Upper lobe of left lung (tissue), 6 donors: ENCODE data around the gene MT3. TPM values are rescaled to one million over a fixed set of nuclear protein-coding genes. Genes with fewer than 3 reads are reported as not detected.

Source experiments
- ATAC-seq, 2 donors: fragments of 200-7000 bp; cut with Tn5 transposase; one replicate each; pipeline ENCODE4 v1.9.1; 2022; ENCODE audit warnings: mild to moderate bottlenecking in 2 of 2, moderate library complexity in 2 of 2; ENCODE audit not compliant: low FRiP score in 2 of 2
- DNase-seq, 2 donors: peaks; one replicate each; pipeline ENCODE4 v3.0.0-alpha.2; 2019 to 2020
- H3K27ac ChIP-seq, 4 donors: fragments of 200-600 bp; sonication (generic); one replicate each; pipeline ENCODE4 v1.5.1; 2016 to 2019
- H3K27me3 ChIP-seq, 4 donors: fragments of 200-600 bp; sonication (generic); one replicate each; pipeline ENCODE4 v1.5.1; 2017 to 2019
- H3K36me3 ChIP-seq, 4 donors: fragments of 200-600 bp; sonication (generic); one replicate each; pipeline ENCODE4 v1.5.1; 2016 to 2019
- H3K4me1 ChIP-seq, 4 donors: fragments of 200-600 bp; sonication (generic); one replicate each; pipeline ENCODE4 v1.5.1; 2018 to 2019
- H3K4me3 ChIP-seq, 4 donors: fragments of 200-600 bp; sonication (generic); one replicate each; pipeline ENCODE4 v1.5.1; 2017 to 2019; ENCODE audit warnings: mild to moderate bottlenecking in 2 of 4, moderate library complexity in 1 of 4
- H3K9me3 ChIP-seq, 4 donors: fragments of 200-600 bp; sonication (generic); one replicate each; pipeline ENCODE4 v1.5.1; 2018 to 2019
- CTCF ChIP-seq, 6 experiments: fragments of 450-650 bp in 4 of 6; fragments of 200-600 bp in 2 of 6; sonication (generic) in 2 of 6; IDR thresholded peaks; one replicate each; pipeline ENCODE4 v1.5.1; 2016 to 2019; ENCODE audit warnings: antibody characterized with exemption in 6 of 6
- EP300 ChIP-seq, 4 donors: sonication (generic); formaldehyde crosslinking; IDR thresholded peaks; one replicate each; pipeline ENCODE4 v1.5.1; 2017; ENCODE audit warnings: antibody characterized with exemption in 4 of 4, control low read depth in 2 of 4
- POLR2A ChIP-seq, 4 donors: fragments of 450-650 bp; IDR thresholded peaks; one replicate each; pipeline ENCODE4 v1.5.1; 2016 to 2017; ENCODE audit warnings: antibody characterized with exemption in 4 of 4, mild to moderate bottlenecking in 2 of 4
- POLR2AphosphoS5 ChIP-seq, 2 donors: sonication (generic); formaldehyde crosslinking; IDR thresholded peaks; one replicate each; pipeline ENCODE4 v1.5.1; 2017; ENCODE audit warnings: antibody characterized with exemption in 2 of 2
- WGBS, 2 donors: methylation state at CpG; one replicate each; pipeline ENCODE4 v1.1.5; 2017 to 2018; 5-methylcytosine and 5-hydroxymethylcytosine counted together
- total RNA-seq, 6 donors: library from RNA; depleted of rRNA in 4 of 6; stranded (reverse); fragments of >200 nt in 4 of 6; gene quantifications; one replicate each; pipeline versions ENCODE4 v1.1.0 to v1.2.1, GENCODE V29; 2016 to 2021
- donor health status: DM: no; HTN: no; CAD: no; lungs with moderate emphysema.
- donor health status: DM: no; HTN: yes; CAD: no; lungs with severe emphysema.

Gene MT3
- total RNA-seq, 6 donors from 2014 or later = 1.4 to 1.5 TPM; not detected in 4

DNA sequence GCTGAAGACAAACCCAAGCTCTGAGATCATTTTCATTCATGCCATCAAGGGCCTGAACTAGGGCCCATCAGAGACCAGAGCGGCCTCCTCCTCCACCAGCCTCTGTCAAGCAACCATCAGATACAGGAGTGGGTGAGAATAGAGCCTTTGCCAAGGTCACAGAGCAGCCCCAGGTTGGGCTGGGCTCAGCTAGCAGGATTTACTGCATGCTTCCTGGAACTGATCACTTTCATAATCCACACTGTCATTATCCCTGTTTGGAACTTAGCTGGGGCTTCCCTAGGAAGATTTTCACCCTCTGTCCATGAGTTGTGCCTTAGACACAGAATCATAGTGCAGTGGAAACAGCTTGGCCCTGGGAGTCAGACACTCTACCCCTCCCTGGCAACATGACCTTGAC, 19.4 kb upstream of the MT3 start:
- 100% methylated on average over 1 of the region's 1 CpG for WGBS, 2 donors
- Histone ChIP-seq H3K27ac (no peak overlapping the region), H3K9me3 (no peaks in the 10 kb centered on the region), H3K36me3 (no peaks in the 10 kb centered on the region), H3K4me3 (no peak overlapping the region), H3K27me3 (no peaks in the 10 kb centered on the region), H3K4me1 (no peaks in the 10 kb centered on the region)
- no peak for TF ChIP-seq CTCF (IDR thresholded peaks at IDR 0.05)
- ATAC-seq = no peak
- no peak for DNase-seq

DNA sequence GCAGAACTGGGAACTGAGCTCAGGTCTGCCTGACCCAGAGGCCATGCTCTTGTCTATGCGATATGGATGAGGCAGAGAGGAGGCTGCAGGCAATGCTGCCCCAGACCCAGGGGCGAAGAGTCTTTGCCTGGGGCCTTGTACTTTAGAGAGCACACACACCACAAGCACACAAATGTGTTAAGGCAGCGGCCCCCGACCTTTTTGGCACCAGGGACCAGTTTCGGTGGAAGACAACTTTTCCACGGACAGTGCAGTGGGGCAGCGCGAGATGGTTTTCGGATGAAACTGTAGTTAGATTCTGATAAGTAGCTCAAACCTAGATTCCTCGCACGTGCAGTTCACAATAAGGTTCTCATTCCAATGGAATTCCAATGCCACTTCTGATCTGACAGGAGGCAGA, 17.8 kb upstream of the MT3 start:
- no peaks in the 10 kb centered on the region for H3K36me3 ChIP-seq
- H3K27me3 ChIP-seq = no peaks in the 10 kb centered on the region
- no peaks in the 10 kb centered on the region for H3K9me3 ChIP-seq
- no peaks in the 10 kb centered on the region for H3K4me1 ChIP-seq
- H3K4me3 ChIP-seq = no peak overlapping the region
- no peak for TF ChIP-seq CTCF (IDR thresholded peaks at IDR 0.05)
- no peak for TF ChIP-seq EP300 (IDR thresholded peaks at IDR 0.05)
- no peak for TF ChIP-seq POLR2A (IDR thresholded peaks at IDR 0.05)
- no peak for TF ChIP-seq POLR2AphosphoS5 (IDR thresholded peaks at IDR 0.05)
- DNase-seq = no peak
- no peak overlapping the region for H3K27ac ChIP-seq
- no peak for ATAC-seq
- 85 to 90% methylated on average over 11 of the region's 11 CpGs for WGBS, 2 donors

DNA sequence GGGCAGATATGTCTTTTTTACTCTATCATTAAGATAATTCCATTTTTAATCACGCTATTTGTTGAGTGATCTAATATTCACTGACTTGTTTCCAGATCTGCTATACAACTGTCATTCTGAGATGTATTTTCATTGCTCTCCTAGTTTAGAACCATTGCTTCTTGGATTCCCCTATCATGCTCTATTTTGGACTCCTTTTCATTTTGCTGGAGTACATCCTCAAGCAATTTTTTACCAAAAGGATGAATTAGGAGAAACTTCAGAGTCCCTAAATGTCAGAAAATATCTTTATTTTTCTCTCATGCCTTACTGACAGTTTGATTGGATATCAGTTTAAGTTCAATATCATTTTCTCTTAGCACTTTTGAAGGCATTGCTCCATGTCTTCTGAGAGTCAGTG, 14.7 kb upstream of the MT3 start:
- DNase-seq (no peak), ATAC-seq (no peak)
- H3K36me3 ChIP-seq = no peaks in the 10 kb centered on the region
- no peaks in the 10 kb centered on the region for H3K4me1 ChIP-seq
- no peaks in the 10 kb centered on the region for H3K9me3 ChIP-seq
- WGBS, 2 donors = 53 to 95% methylated on average over 1 of the region's 1 CpG
- no peak overlapping the region for H3K27ac ChIP-seq
- no peaks in the 10 kb centered on the region for H3K27me3 ChIP-seq
- TF ChIP-seq POLR2A (IDR thresholded peaks at IDR 0.05) (no peak), CTCF (IDR thresholded peaks at IDR 0.05) (no peak), POLR2AphosphoS5 (IDR thresholded peaks at IDR 0.05) (no peak), EP300 (IDR thresholded peaks at IDR 0.05) (no peak)
- no peak overlapping the region for H3K4me3 ChIP-seq

DNA sequence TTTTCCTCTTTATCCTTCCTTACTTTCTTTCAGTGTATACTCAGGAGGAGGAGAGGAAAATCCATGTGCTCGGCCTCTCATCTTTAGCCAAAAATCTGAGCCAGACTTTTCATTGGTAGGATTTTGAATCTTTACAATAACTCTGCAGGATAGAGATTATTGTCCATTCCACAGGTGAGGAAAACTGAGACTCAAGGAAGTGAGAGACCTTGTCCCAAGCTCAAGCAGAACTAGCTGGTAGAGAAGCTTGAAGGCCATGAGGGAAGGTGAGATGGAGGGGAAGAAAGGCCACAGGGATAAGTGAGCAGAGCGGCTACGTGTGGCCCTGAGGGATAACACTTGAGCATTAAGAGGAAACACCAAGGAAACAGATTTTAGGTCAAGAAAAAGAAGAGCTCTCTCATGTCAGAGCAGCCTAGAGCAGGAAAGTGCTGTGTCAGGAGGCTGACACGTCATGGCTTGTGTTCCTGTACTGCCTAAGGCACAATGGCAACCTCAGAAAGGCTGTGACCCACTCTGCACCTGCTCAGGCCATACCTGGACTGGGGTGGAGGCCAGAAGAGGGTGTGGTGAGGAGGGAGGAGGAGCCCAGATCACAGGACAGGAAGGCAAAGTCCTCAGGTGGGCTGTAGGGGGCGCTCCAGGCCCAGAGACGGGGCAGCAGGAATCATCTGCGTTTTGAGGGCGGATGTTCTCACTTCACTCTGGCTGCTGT, 12.6 kb upstream of the MT3 start:
- ATAC-seq (peak; percentile 95 to 97), DNase-seq (peak; percentile 82 to 88)
- Histone ChIP-seq H3K27me3 (no peaks in the 10 kb centered on the region), H3K4me3 (no peak overlapping the region), H3K4me1 (no peaks in the 10 kb centered on the region), H3K9me3 (no peaks in the 10 kb centered on the region), H3K36me3 (no peaks in the 10 kb centered on the region), H3K27ac (no peak overlapping the region)
- 32 to 62% methylated on average over 4 to 8 of the region's 8 CpGs for WGBS, 2 donors
- no peak for TF ChIP-seq POLR2A (IDR thresholded peaks at IDR 0.05)
- peak; percentile 68 to 92 (median 87) for TF ChIP-seq CTCF (IDR thresholded peaks at IDR 0.05)

DNA sequence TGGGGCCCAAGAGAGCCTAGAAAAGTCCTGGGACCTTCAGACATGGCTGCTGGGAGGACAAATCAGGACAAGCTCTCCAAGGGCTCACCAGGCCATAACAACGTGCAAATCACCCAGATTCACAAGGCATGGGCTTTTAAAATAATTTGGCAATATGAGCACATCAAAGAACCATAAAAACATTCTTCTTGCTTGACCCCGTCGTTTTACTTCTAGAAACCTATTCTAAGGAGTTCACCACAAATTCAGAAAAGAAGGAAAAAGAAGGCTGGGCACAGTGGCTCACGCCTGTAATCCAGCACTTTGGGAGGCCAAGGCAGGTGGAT, 12.1 kb upstream of the MT3 start:
- no peaks in the 10 kb centered on the region for H3K36me3 ChIP-seq
- no peaks in the 10 kb centered on the region for H3K4me1 ChIP-seq
- ATAC-seq (no peak), DNase-seq (no peak)
- no peak for TF ChIP-seq EP300 (IDR thresholded peaks at IDR 0.05)
- no peak for TF ChIP-seq POLR2AphosphoS5 (IDR thresholded peaks at IDR 0.05)
- TF ChIP-seq POLR2A (IDR thresholded peaks at IDR 0.05) = no peak
- no peak for TF ChIP-seq CTCF (IDR thresholded peaks at IDR 0.05)
- no peaks in the 10 kb centered on the region for H3K9me3 ChIP-seq
- 79 to 80% methylated on average over 4 of the region's 4 CpGs for WGBS, 2 donors
- no peaks in the 10 kb centered on the region for H3K27me3 ChIP-seq
- H3K4me3 ChIP-seq = no peak overlapping the region
- no peak overlapping the region for H3K27ac ChIP-seq
